HL-60 (cell line): ENCODE data around the gene OR4Q2.
"Not testable (repeated sequence)": the region's sequence is repeated elsewhere in the genome, so short reads cannot be mapped to it uniquely, and the experiment has no call there.

ENCODE experiments used
- DNase-seq, 2 experiments: peaks; one replicate each; pipeline ENCODE4 v3.0.0-alpha.2; 2010 to 2020; ENCODE audit warnings: low read depth in 1 of 2, low spot score in 1 of 2
- H3K27ac ChIP-seq: fragments of 250-450 bp; sonication (Bioruptor Pico); replicated peaks from 2 replicates; pipeline ENCODE4 v1.5.1; 2020; ENCODE audit warnings: mild to moderate bottlenecking, moderate library complexity
- H3K27me3 ChIP-seq: fragments of 250-450 bp; sonication (Bioruptor Pico); 2 replicates; pipeline ENCODE4 v1.5.1; 2021; ENCODE audit warnings: mild to moderate bottlenecking, moderate library complexity; ENCODE audit not compliant: insufficient read depth, poor library complexity, severe bottlenecking
- H3K4me3 ChIP-seq: replicated peaks from 2 replicates; pipeline ENCODE4 v1.5.1; 2011; ENCODE audit warnings: mild to moderate bottlenecking, control low read depth, low read length; ENCODE audit not compliant: insufficient read depth
- CTCF ChIP-seq: IDR thresholded peaks from one replicate; pipeline ENCODE4 v1.5.1; 2011; ENCODE audit warnings: low read length, control low read depth, inconsistent platforms; ENCODE audit not compliant: insufficient read depth
- GABPA ChIP-seq: IDR thresholded peaks from 2 replicates; pipeline ENCODE4 v1.6.1; 2012; ENCODE audit warnings: low read depth
- POLR2AphosphoS5 ChIP-seq: IDR thresholded peaks from 2 replicates; pipeline ENCODE4 v1.6.1; 2012; ENCODE audit warnings: low read depth
- REST ChIP-seq: IDR thresholded peaks from 2 replicates; pipeline ENCODE4 v1.6.1; 2012; ENCODE audit warnings: low read depth; ENCODE audit not compliant: insufficient replicate concordance
- SPI1 ChIP-seq: IDR thresholded peaks from 2 replicates; pipeline ENCODE4 v1.6.1; 2012; ENCODE audit warnings: low read depth, mild to moderate bottlenecking, borderline replicate concordance
- long read RNA-seq: library from polyadenylated mRNA; unstranded; transcript quantifications from one replicate; pipeline ENCODE4 v2.0.0, GENCODE V29; 2020

OR4Q2 gene
- long read RNA-seq, partial matches to known transcripts, result 0 of 1 reads
- long read RNA-seq, other reads (novel, unspliced or antisense), result 1 of 1 reads

- no peak for DNase-seq
- H3K27ac ChIP-seq, result no peak within 1 kb of the TSS
- no peaks in the 10 kb centered on the region for H3K27me3 ChIP-seq
- TF ChIP-seq REST (no peak), GABPA (no peak), CTCF (no peak), SPI1 (no peak), POLR2AphosphoS5 (no peak)
- no peak within 1 kb of the TSS for H3K4me3 ChIP-seq
Measured at GRCh38 chr14:20001863-20002262, at the start of gene OR4Q2. TSS of gene OR4Q2 (plus strand) at chr14:20002163.

- H3K27ac ChIP-seq, H3K4me3 ChIP-seq, DNase-seq, H3K27me3 ChIP-seq: not testable (repeated sequence)
Measured at GRCh38 chr14:19969735-19970134, 32.2 kb upstream of the OR4Q2 start.

- no peaks in the 10 kb centered on the region for H3K27me3 ChIP-seq
- H3K4me3 ChIP-seq, result no peak overlapping the region
- TF ChIP-seq CTCF (no peak), SPI1 (no peak), GABPA (no peak), POLR2AphosphoS5 (no peak), REST (no peak)
- no peak overlapping the region for H3K27ac ChIP-seq
- DNase-seq, result no peak
Measured at GRCh38 chr14:19974844-19975243, 27.1 kb upstream of the OR4Q2 start.

- H3K4me3 ChIP-seq, result no peak within 1 kb of the TSS
Measured at GRCh38 chr14:19975291-19975690, 26.7 kb upstream of the OR4Q2 start, which contains the start of gene OR4K15. TSS of gene OR4K15 (plus strand) at chr14:19975591. CDS start at chr14:19975591, 0 bp downstream.

More at GRCh38 chr14:19975291-19975690, 26.7 kb upstream of the OR4Q2 start, which contains the start of gene OR4K15:
- Histone ChIP-seq H3K27me3 (no peaks in the 10 kb centered on the region), H3K27ac (no peak within 1 kb of the TSS)
- no peak for DNase-seq
- TF ChIP-seq GABPA, result no peak
- no peak for TF ChIP-seq REST
- no peak for TF ChIP-seq POLR2AphosphoS5
- no peak for TF ChIP-seq CTCF
- TF ChIP-seq SPI1, result no peak
